K562 (cell line): ENCODE data around the gene MYMX. TPM values are rescaled to one million over a fixed set of nuclear protein-coding genes. Genes with fewer than 3 reads are reported as not detected.
A peak's percentile ranks its signal among the peaks of the same experiment; 100 is the strongest.

Experiments
- ARID3A ChIP-seq: IDR thresholded peaks from 2 replicates; pipeline ENCODE4 v1.6.1; 2012; ENCODE audit warnings: low read depth, low read length, improper control_type of control experiment, borderline replicate concordance
- BCLAF1 ChIP-seq, 2 experiments: fragments of 450-650 bp in 1 of 2; IDR thresholded peaks; 2 replicates each; pipeline ENCODE4 v1.6.1; 2011 to 2017; ENCODE audit warnings: low read depth in 2 of 2, antibody characterized with exemption in 1 of 2, borderline replicate concordance in 1 of 2, low read length in 1 of 2, mild to moderate bottlenecking in 1 of 2, mixed read lengths in 1 of 2; ENCODE audit not compliant: control insufficient read depth in 1 of 2
- CCNT2 ChIP-seq: IDR thresholded peaks from 2 replicates; pipeline ENCODE4 v1.6.1; 2011; ENCODE audit warnings: borderline replicate concordance, low read depth, mild to moderate bottlenecking, moderate library complexity, mixed read lengths, low read length; ENCODE audit not compliant: insufficient read length; ENCODE audit errors: extremely low read depth
- CREB5 ChIP-seq: fragments of 250-450 bp; sonication (Bioruptor Pico); IDR thresholded peaks from 2 replicates; pipeline ENCODE4 v1.5.0; 2020; ENCODE audit warnings: mild to moderate bottlenecking
- CREM ChIP-seq: IDR thresholded peaks from 2 replicates; pipeline ENCODE4 v1.6.1; 2014; ENCODE audit warnings: antibody characterized with exemption, low read depth
- ELF1 ChIP-seq: fragments of 200-800 bp; sonication (Bioruptor generic); IDR thresholded peaks from 2 replicates; pipeline ENCODE4 v1.6.1; 2016; ENCODE audit warnings: missing genetic modification characterization, missing compliant biosample characterization
- GTF2F1 ChIP-seq: IDR thresholded peaks from 2 replicates; pipeline ENCODE4 v1.6.1; 2011; ENCODE audit warnings: low read depth, low read length, improper control_type of control experiment
- HBP1 ChIP-seq: fragments of 450-650 bp; formaldehyde crosslinking; IDR thresholded peaks from 2 replicates; pipeline ENCODE4 v1.4.0; 2022; ENCODE audit warnings: missing genetic modification characterization
- HDAC1 ChIP-seq, 2 experiments: fragments of 450-650 bp; IDR thresholded peaks; 2 replicates each; pipeline ENCODE4 v1.6.1; 2016 to 2017; ENCODE audit warnings: inconsistent platforms in 1 of 2, mild to moderate bottlenecking in 1 of 2, moderate library complexity in 1 of 2
- NCOA6 ChIP-seq: fragments of 450-650 bp; IDR thresholded peaks from 2 replicates; pipeline ENCODE4 v1.6.1; 2017; ENCODE audit warnings: mild to moderate bottlenecking
- NONO ChIP-seq, 2 experiments: fragments of 200-400 bp in 1 of 2; fragments of 450-650 bp in 1 of 2; formaldehyde crosslinking in 1 of 2; IDR thresholded peaks; 2 replicates each; pipeline ENCODE4 v1.6.1; 2017; ENCODE audit warnings: low read depth in 2 of 2, mild to moderate bottlenecking in 2 of 2, moderate library complexity in 2 of 2, low read length in 1 of 2
- NR2C2 ChIP-seq, 2 experiments: fragments of 200-800 bp in 1 of 2; sonication (Bioruptor generic) in 1 of 2; sonication (generic) in 1 of 2; formaldehyde crosslinking in 1 of 2; IDR thresholded peaks; 2 replicates each; pipeline versions ENCODE4 v1.6.1 to v1.8.0; 2016 to 2022; ENCODE audit warnings: mild to moderate bottlenecking in 1 of 2, missing compliant biosample characterization in 1 of 2, missing genetic modification characterization in 1 of 2, missing genetic modification reagents in 1 of 2
- POLR3A ChIP-seq: IDR thresholded peaks from 2 replicates; pipeline ENCODE4 v1.6.1; 2011; ENCODE audit warnings: borderline replicate concordance, mild to moderate bottlenecking, moderate library complexity; ENCODE audit not compliant: insufficient read length, insufficient read depth; ENCODE audit errors: extremely low read depth
- SMAD4 ChIP-seq: fragments of 250-450 bp; sonication (Bioruptor Pico); conservative IDR thresholded peaks from 2 replicates; pipeline ENCODE4 v1.8.0; 2021; ENCODE audit warnings: inconsistent platforms, mild to moderate bottlenecking, moderate library complexity
- SMARCE1 ChIP-seq: fragments of 450-650 bp; IDR thresholded peaks from 2 replicates; pipeline ENCODE4 v1.7.1; 2016; ENCODE audit warnings: mild to moderate bottlenecking
- TFAM ChIP-seq: fragments of 250-450 bp; sonication (Bioruptor Pico); conservative IDR thresholded peaks from 2 replicates; pipeline ENCODE4 v1.5.0; 2021; ENCODE audit warnings: mild to moderate bottlenecking, moderate library complexity
- ZNF408 ChIP-seq: fragments of 250-450 bp; sonication (Bioruptor Pico); IDR thresholded peaks from 2 replicates; pipeline ENCODE4 v1.4.0; 2020; ENCODE audit warnings: low read depth, mild to moderate bottlenecking, moderate library complexity
- ZNF583 ChIP-seq: fragments of 250-450 bp; sonication (Bioruptor Pico); IDR thresholded peaks from 2 replicates; pipeline ENCODE4 v1.4.0; 2020
- ZNF76 ChIP-seq: fragments of 250-450 bp; sonication (Bioruptor Pico); IDR thresholded peaks from 2 replicates; pipeline ENCODE4 v1.4.0; 2020; ENCODE audit warnings: mild to moderate bottlenecking, moderate library complexity, borderline replicate concordance
- polyA plus RNA-seq, 8 experiments: library from polyadenylated mRNA; depleted of rRNA in 4 of 8; stranded (reverse) in 5 of 8; unstranded in 3 of 8; fragments of >200 nt; fragmentation: Nextera tagmentation in 2 of 8; fragmentation: Illumina TruSeq in 1 of 8; extraction: Ambion mirVana in 2 of 8; extraction: Trizol in 1 of 8; gene quantifications; 2 replicates each; pipeline versions ENCODE4 v1.2.1 to v1.2.3, GENCODE V29; 2011 to 2014; ENCODE audit warnings: inconsistent platforms in 1 of 8, missing spikeins in 1 of 8
- total RNA-seq, 7 experiments: library from RNA; depleted of rRNA in 6 of 7; stranded (reverse); fragments of >200 nt in 6 of 7; fragmentation: Illumina TruSeq in 2 of 7; extraction: Trizol in 2 of 7; gene quantifications; 2 replicates each; pipeline versions ENCODE4 v1.2.1 to v1.2.3, GENCODE V29; 2011 to 2021; ENCODE audit warnings: low replicate concordance in 1 of 7

The MYMX gene
- total and polyA plus RNA-seq, 9 of the 15 experiments (the other 6 are each of a cell fraction or from before 2014, with no cell fraction given) = 0.12 TPM; not detected in 8

GRCh38 chr6:44245912-44246662, 29.4 kb downstream of the MYMX start (continued):
- TF ChIP-seq ZNF408 (no peak), CREM (peak; percentile 85), CCNT2 (peak; percentile 96), POLR3A (no peak), HBP1 (CRISPR knock-in tag) (no peak), ZNF76 (CRISPR knock-in tag) (no peak), HDAC1 (IDR thresholded peaks at IDR 0.05) (peak in 1 of 2 experiments; percentile 89; a peak in 2 of 4 replicates), ARID3A (no peak), GTF2F1 (no peak), NONO (IDR thresholded peaks at IDR 0.05; ENCODE audit: low read depth in 2 of 2, low read length in 1 of 2) (peak in 1 of 2 experiments; percentile 50; a peak in 1 of 4 replicates), NCOA6 (0 out of 2 replicates have a peak, but pooled peaks have one; percentile 37), NR2C2 (CRISPR knock-in tag; IDR thresholded peaks at IDR 0.05) (peak; percentile 65; the same call in 1 of the 2 replicates), NR2C2 (tag; IDR thresholded peaks at IDR 0.05) (peak; percentile 69; the same call in 1 of the 2 replicates), ELF1 (no peak), BCLAF1 (IDR thresholded peaks at IDR 0.05; ENCODE audit: borderline replicate concordance in 1 of 2, control insufficient read depth in 1 of 2, low read depth in 2 of 2, low read length in 1 of 2) (no peak), ZNF583 (CRISPR knock-in tag) (no peak), CREB5 (CRISPR knock-in tag) (no peak), SMARCE1 (no peak), TFAM (CRISPR knock-in tag) (no peak), SMAD4 (CRISPR knock-in tag) (peak; percentile 94)
